ENCODE results near the gene GPR119. TPM values are rescaled to one million over a fixed set of nuclear protein-coding genes. Genes with fewer than 3 reads are reported as not detected.

The GPR119 gene
- total and polyA plus RNA-seq, 2 of the 4 experiments (the other 2 are of a cell fraction), result not detected

- H3K4me3 ChIP-seq (ENCODE audit: insufficient read depth, low read depth, low read length), result no peak overlapping the region
- H4K8ac ChIP-seq (ENCODE audit: low read depth in 2 of 2, low read length in 2 of 2), result no peak overlapping the region
- H3K23ac ChIP-seq (ENCODE audit: low read depth, low read length), result no peak overlapping the region
- H3K4ac ChIP-seq (ENCODE audit: low read depth, low read length), result no peak overlapping the region
- ChIA-PET CTCF (no interaction called here), POLR2A (ENCODE audit: unreplicated experiment) (no interaction called here)
- H3K27ac ChIP-seq (ENCODE audit: insufficient read depth, low read length), result no peak overlapping the region
- H2AFZ ChIP-seq (replicated peaks; ENCODE audit: low read length, poor library complexity), result no peak overlapping the region
- H2AK9ac ChIP-seq (replicated peaks; ENCODE audit: low read depth, low read length, poor library complexity), result no peak overlapping the region
- no peak overlapping the region for H4K91ac ChIP-seq (ENCODE audit: insufficient read depth, low read depth, low read length)
- ATAC-seq (ENCODE audit: low read depth) (no peak), DNase-seq (no peak)
- no TSS peak for BruUV-seq (replicated peaks)
- H3K4me1 ChIP-seq (ENCODE audit: control insufficient read depth, insufficient read depth, low read length), result no peaks in the 10 kb centered on the region
- no peak overlapping the region for H3K56ac ChIP-seq (ENCODE audit: extremely low read depth, insufficient read depth, low read length)
- no peak overlapping the region for H2BK120ac ChIP-seq (ENCODE audit: low read depth, low read length)
- peaks cover 10% of the 10 kb centered on the region for H3K27me3 ChIP-seq (ENCODE audit: control insufficient read depth, insufficient read depth, low read length)
- dilution Hi-C loops (cut with HindIII; ENCODE audit: low sequenced_read_pairs, unreplicated experiment), result no loop called here
- H2BK20ac ChIP-seq (ENCODE audit: low read depth, low read length), result no peak overlapping the region
- no peak overlapping the region for H3K14ac ChIP-seq (replicated peaks; ENCODE audit: low read depth, low read length)
- no peak overlapping the region for H2BK5ac ChIP-seq (ENCODE audit: low read depth, low read length, poor library complexity, severe bottlenecking)
- TF ChIP-seq POLR2A (IDR thresholded peaks at IDR 0.05; ENCODE audit: low read depth, low read length) (no peak), SMC3 (IDR thresholded peaks at IDR 0.05; ENCODE audit: low read depth, low read length) (no peak), MAZ (IDR thresholded peaks at IDR 0.05; ENCODE audit: borderline replicate concordance, low read depth, low read length) (no peak), NFE2L2 (IDR thresholded peaks at IDR 0.05; ENCODE audit: low read depth, low read length) (no peak), CTCF (conservative IDR thresholded peaks at IDR 0.05; ENCODE audit: low read depth, low read length) (no peak), CHD1 (IDR thresholded peaks at IDR 0.05; ENCODE audit: low read depth, low read length) (no peak), USF2 (IDR thresholded peaks at IDR 0.05; ENCODE audit: low read depth, low read length) (no peak), MXI1 (IDR thresholded peaks at IDR 0.05; ENCODE audit: borderline replicate concordance, low read depth, low read length) (no peak)
- H3K9ac ChIP-seq (ENCODE audit: low read depth, low read length), result no peak overlapping the region
- in situ Hi-C loops (cut with MboI; ENCODE audit: low sequenced_read_pairs), result loop anchor here (10.0 to 25.0 kb wide), 2 partner anchors 108 to 519 kb away; no protein-coding TSS in a partner anchor
- intact Hi-C loops (cut with micrococcal nuclease), result loop anchor here (10.0 kb wide), 2 partner anchors 131 to 139 kb away; partner anchors contain the start of gene ZNF280C
- H2AK5ac ChIP-seq (ENCODE audit: low read depth, low read length), result no peak overlapping the region
- no peaks in the 10 kb centered on the region for H3K36me3 ChIP-seq (ENCODE audit: control insufficient read depth, insufficient read depth, low read length)
- H3K79me1 ChIP-seq (ENCODE audit: low read depth in 1 of 2, low read length in 2 of 2), result no peaks in the 10 kb centered on the region
- no peaks in the 10 kb centered on the region for H4K20me1 ChIP-seq (ENCODE audit: insufficient read depth, low read length)
- no peaks in the 10 kb centered on the region for H3K9me3 ChIP-seq (ENCODE audit: control insufficient read depth, insufficient read depth, low read length)
- H3K9me1 ChIP-seq (ENCODE audit: insufficient read depth, low read length), result no peaks in the 10 kb centered on the region
- no CpG with 5 or more reads among the region's 7 CpGs for WGBS, 2 experiments (ENCODE audit: extremely low coverage in 2 of 2, insufficient read length in 1 of 2)
- no peak overlapping the region for H3K4me2 ChIP-seq (ENCODE audit: low read depth, low read length)
- no peak overlapping the region for H3K18ac ChIP-seq (ENCODE audit: low read depth, low read length)
- no peak overlapping the region for H4K5ac ChIP-seq (ENCODE audit: low read depth, low read length)
- no peak overlapping the region for H2BK15ac ChIP-seq (ENCODE audit: low read depth, low read length)
Measured at GRCh38 chrX:130395341-130395740, 9.9 kb upstream of the GPR119 start.

Measured in IMR-90 (cell line).